Gastrocnemius medialis (tissue), 4 donors: ENCODE data around the gene MACROD2.

ENCODE experiments used
- POLR2A ChIP-seq, 2 donors: fragments of 450-650 bp; IDR thresholded peaks; one replicate each; pipeline ENCODE4 v1.6.1; 2017; ENCODE audit warnings: antibody characterized with exemption in 2 of 2, mild to moderate bottlenecking in 2 of 2, moderate library complexity in 2 of 2
- TF ChIP-seq, protein P1 (sequence below), 5 experiments: fragments of 450-650 bp in 3 of 5; fragments of 200-600 bp in 2 of 5; sonication (generic) in 2 of 5; IDR thresholded peaks in 4 of 5; conservative IDR thresholded peaks in 1 of 5; 1 replicate in 4 of 5; 2 replicates in 1 of 5; pipeline ENCODE4 v1.5.1; 2016 to 2019; ENCODE audit warnings: antibody characterized with exemption in 5 of 5, mild to moderate bottlenecking in 3 of 5, moderate library complexity in 3 of 5

DNA sequence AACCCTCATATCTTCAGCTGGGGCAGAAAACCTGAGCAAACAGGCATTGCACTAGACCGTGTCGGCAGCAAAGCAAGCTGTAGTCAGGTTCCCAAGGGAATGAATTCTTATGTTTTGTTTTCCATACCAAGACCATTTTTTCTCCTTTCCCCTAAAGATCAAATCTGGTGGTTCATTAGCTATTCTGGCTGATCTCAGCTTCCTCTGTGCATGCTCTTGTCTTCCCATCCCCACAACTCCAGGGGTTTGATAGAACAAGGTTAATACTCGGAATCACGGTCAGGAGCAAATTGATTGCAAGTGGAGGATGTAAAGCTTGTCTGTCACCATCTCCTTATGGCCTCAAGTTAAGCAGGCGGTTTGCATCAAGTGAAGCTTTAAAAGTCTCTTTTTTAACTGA lies 1799.1 kb downstream of the MACROD2 start:
- TF ChIP-seq, protein P1, sequence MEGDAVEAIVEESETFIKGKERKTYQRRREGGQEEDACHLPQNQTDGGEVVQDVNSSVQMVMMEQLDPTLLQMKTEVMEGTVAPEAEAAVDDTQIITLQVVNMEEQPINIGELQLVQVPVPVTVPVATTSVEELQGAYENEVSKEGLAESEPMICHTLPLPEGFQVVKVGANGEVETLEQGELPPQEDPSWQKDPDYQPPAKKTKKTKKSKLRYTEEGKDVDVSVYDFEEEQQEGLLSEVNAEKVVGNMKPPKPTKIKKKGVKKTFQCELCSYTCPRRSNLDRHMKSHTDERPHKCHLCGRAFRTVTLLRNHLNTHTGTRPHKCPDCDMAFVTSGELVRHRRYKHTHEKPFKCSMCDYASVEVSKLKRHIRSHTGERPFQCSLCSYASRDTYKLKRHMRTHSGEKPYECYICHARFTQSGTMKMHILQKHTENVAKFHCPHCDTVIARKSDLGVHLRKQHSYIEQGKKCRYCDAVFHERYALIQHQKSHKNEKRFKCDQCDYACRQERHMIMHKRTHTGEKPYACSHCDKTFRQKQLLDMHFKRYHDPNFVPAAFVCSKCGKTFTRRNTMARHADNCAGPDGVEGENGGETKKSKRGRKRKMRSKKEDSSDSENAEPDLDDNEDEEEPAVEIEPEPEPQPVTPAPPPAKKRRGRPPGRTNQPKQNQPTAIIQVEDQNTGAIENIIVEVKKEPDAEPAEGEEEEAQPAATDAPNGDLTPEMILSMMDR (IDR thresholded peaks at IDR 0.05 in 4 of 5, conservative IDR thresholded peaks at IDR 0.05 in 1 of 5), result no peak
- no peak for TF ChIP-seq POLR2A (IDR thresholded peaks at IDR 0.05)
